Epithelial cell of esophagus (primary cell): ENCODE data around the gene B9D1.

ENCODE experiments used
- DNase-seq: peaks from one replicate; pipeline ENCODE4 v3.0.0; 2010; ENCODE audit warnings: low read depth
- H3K4me3 ChIP-seq: 2 replicates; pipeline ENCODE4 v1.5.1; 2011; ENCODE audit warnings: mild to moderate bottlenecking, low read length, control low read depth
- CTCF ChIP-seq: IDR thresholded peaks from 2 replicates; pipeline ENCODE4 v1.5.1; 2011; ENCODE audit warnings: low read depth, mild to moderate bottlenecking, low read length, control low read depth, inconsistent platforms; ENCODE audit not compliant: insufficient read depth; ENCODE audit errors: missing control alignments

Gene B9D1

GRCh38 chr17:19347323-19348080 is 15.0 kb downstream of the B9D1 start:
- no peak for DNase-seq
- TF ChIP-seq CTCF, result no peak

GRCh38 chr17:19346351-19347255 is 15.9 kb downstream of the B9D1 start:
- TF ChIP-seq CTCF, result no peak
- DNase-seq, result peak; percentile 65

More at GRCh38 chr17:19347323-19348080, 15.0 kb downstream of the B9D1 start:
- H3K4me3 ChIP-seq, result no peak overlapping the region

GRCh38 chr17:19345486-19346350 is 16.8 kb downstream of the B9D1 start:
- TF ChIP-seq CTCF, result no peak
- H3K4me3 ChIP-seq, result no peak overlapping the region
- no peak for DNase-seq

More at GRCh38 chr17:19346351-19347255, 15.9 kb downstream of the B9D1 start:
- no peak overlapping the region for H3K4me3 ChIP-seq

GRCh38 chr17:19345067-19345460 is 17.5 kb downstream of the B9D1 start:
- H3K4me3 ChIP-seq, result no peak overlapping the region
- TF ChIP-seq CTCF, result no peak
- no peak for DNase-seq

- H3K4me3 ChIP-seq, result no peak overlapping the region
- DNase-seq, result no peak
- no peak for TF ChIP-seq CTCF
These were observed 18.0 kb downstream of the B9D1 start for GRCh38 chr17:19344311-19345066.

- no peak for TF ChIP-seq CTCF
- DNase-seq, result no peak
- H3K4me3 ChIP-seq, result no peak overlapping the region
These were observed 18.8 kb downstream of the B9D1 start for GRCh38 chr17:19343671-19344151.
